Panc1 (cell line): ENCODE measurements around the gene DNAH7. TPM values are rescaled to one million over a fixed set of nuclear protein-coding genes. Genes with fewer than 3 reads are reported as not detected.

Experiments used
- ATAC-seq: fragments of 200-7000 bp; cut with Tn5 transposase; 2 replicates; pipeline ENCODE4 v1.9.1; 2020; ENCODE audit warnings: mild to moderate bottlenecking, moderate library complexity
- BruUV-seq: library from RNA; stranded (reverse); fragments of 400-500 nt; replicated peaks from 2 replicates; lab custom pipeline; 2021; lab: Mats Ljungman, UMichigan
- CTCF ChIA-PET: fragments of 300-600 bp; sonication (Branson Sonifier 250); formaldehyde crosslinking; loops from one replicate; lab custom pipeline; 2022; ENCODE audit warnings: antibody characterized with exemption; lab: Charles Lee
- POLR2A ChIA-PET: fragments of 300-600 bp; sonication (Branson Sonifier 250); formaldehyde crosslinking; loops from one replicate; lab custom pipeline; 2022; ENCODE audit warnings: antibody characterized with exemption; lab: Charles Lee
- DNase-seq: peaks from one replicate; pipeline ENCODE4 v3.0.0-alpha.2; 2010; ENCODE audit warnings: low read depth, low spot score
- H3K27ac ChIP-seq: 2 replicates; pipeline ENCODE4 v1.5.1; 2011; ENCODE audit warnings: mild to moderate bottlenecking, low read length, inconsistent platforms
- H3K27me3 ChIP-seq: fragments of 200-500 bp; sonication (Bioruptor generic); 2 replicates; pipeline ENCODE4 v1.6.0; 2014; ENCODE audit warnings: low read length, inconsistent platforms; ENCODE audit not compliant: control insufficient read depth, insufficient read depth
- H3K36me3 ChIP-seq: fragments of 200-500 bp; sonication (Bioruptor generic); 2 replicates; pipeline ENCODE4 v1.5.1; 2014; ENCODE audit warnings: inconsistent platforms, mild to moderate bottlenecking, low read length, moderate library complexity; ENCODE audit not compliant: control insufficient read depth, insufficient read depth
- H3K4me1 ChIP-seq: 2 replicates; pipeline ENCODE4 v1.5.1; 2011; ENCODE audit warnings: inconsistent platforms, mild to moderate bottlenecking, low read length, moderate library complexity; ENCODE audit not compliant: control insufficient read depth, insufficient read depth
- H3K4me3 ChIP-seq, 2 experiments: 2 replicates each; pipeline ENCODE4 v1.5.1; 2011 to 2012; ENCODE audit warnings: low read depth in 2 of 2, low read length in 2 of 2, mild to moderate bottlenecking in 2 of 2, inconsistent platforms in 1 of 2, moderate library complexity in 1 of 2
- H3K9me3 ChIP-seq: fragments of 200-500 bp; sonication (Bioruptor generic); 2 replicates; pipeline ENCODE4 v1.5.1; 2014; ENCODE audit warnings: low read depth, mild to moderate bottlenecking, inconsistent platforms, low read length, moderate library complexity; ENCODE audit not compliant: control insufficient read depth, insufficient read depth
- POLR2AphosphoS5 ChIP-seq: IDR thresholded peaks from 2 replicates; pipeline ENCODE4 v1.6.1; 2012; ENCODE audit warnings: mild to moderate bottlenecking, low read depth, low read length, moderate library complexity
- SIN3A ChIP-seq: IDR thresholded peaks from 2 replicates; pipeline ENCODE4 v1.6.1; 2012; ENCODE audit warnings: low read depth, mild to moderate bottlenecking, low read length, moderate library complexity, borderline replicate concordance; ENCODE audit not compliant: insufficient read depth
- TCF7L2 ChIP-seq: IDR thresholded peaks from 2 replicates; pipeline ENCODE4 v1.6.1; 2011; ENCODE audit warnings: mild to moderate bottlenecking, low read depth, low read length, inconsistent platforms
- in situ Hi-C: cut with HindIII; loops from 2 replicates; pipeline ENCODE4 v1.10.0; 2016; ENCODE audit warnings: low sequenced_read_pairs, low pct_unique_long_range_greater_than_20kb
- intact Hi-C: fragments of 100-400 bp; cut with micrococcal nuclease; formaldehyde crosslinking; loops from one replicate; pipeline ENCODE4 v1.10.0; 2022; ENCODE audit not compliant: unreplicated experiment
- total RNA-seq: library from RNA; stranded (reverse); gene quantifications from one replicate; pipeline ENCODE4 v1.2.1, GENCODE V29; 2021; ENCODE audit not compliant: unreplicated experiment
- TF ChIP-seq, protein P1 (sequence below), 2 experiments: IDR thresholded peaks; 2 replicates each; pipeline ENCODE4 v1.6.1; 2011 to 2012; ENCODE audit warnings: low read depth in 2 of 2, control low read depth in 1 of 2, low read length in 1 of 2, mild to moderate bottlenecking in 1 of 2, moderate library complexity in 1 of 2; ENCODE audit not compliant: insufficient read depth in 1 of 2
- TF ChIP-seq, protein P2 (sequence below): fragments of 450-650 bp; IDR thresholded peaks from 2 replicates; pipeline ENCODE4 v1.5.1; 2017; ENCODE audit warnings: mild to moderate bottlenecking

DNAH7 gene
- total RNA-seq, 1 experiment from 2014 or later: 0.98 TPM

DNA sequence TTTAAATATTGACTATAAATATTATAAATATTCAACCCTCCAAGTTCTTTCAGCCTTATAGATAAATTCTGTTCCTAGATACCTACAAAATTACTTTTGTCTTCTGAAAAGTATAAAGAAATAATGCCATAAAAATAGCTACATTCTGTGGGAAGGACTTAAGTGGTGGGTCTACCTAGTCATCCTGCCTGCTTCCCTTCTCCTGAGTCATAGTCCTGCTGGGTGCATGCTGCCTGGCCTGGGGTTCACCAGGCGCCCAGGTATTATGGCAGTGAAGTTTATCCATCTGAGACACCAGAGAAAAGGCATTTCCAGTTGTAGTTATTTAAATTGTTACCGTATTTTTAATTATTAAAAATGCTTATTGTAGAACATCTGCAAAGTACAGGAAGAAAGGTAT is 244.2 kb downstream of the DNAH7 start:
- no peak overlapping the region for H3K27ac ChIP-seq
- no peak for DNase-seq

DNA sequence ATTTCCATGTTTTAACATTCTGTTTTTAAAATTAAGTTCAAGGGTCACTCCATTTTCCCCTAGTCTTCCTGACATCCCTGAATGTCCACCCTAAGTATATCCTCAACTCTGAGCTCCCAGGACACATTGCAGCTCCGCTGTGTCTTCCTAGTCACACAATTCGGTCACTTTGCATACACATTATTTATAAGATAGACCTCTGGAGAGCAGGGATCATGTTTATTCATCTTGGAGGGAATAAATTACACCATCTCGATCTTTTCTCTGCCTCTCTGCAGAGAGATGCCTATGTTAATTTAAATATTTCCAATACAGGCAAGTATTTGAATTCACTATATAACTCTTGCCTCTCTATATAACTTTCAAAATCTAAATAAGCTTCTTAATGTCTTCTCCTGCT is 245.4 kb downstream of the DNAH7 start:
- CTCF ChIA-PET: no interaction called here
- ATAC-seq (no peak), DNase-seq (no peak)
- no peaks in the 10 kb centered on the region for H3K9me3 ChIP-seq
- H3K27ac ChIP-seq: no peak overlapping the region
- POLR2A ChIA-PET: no interaction called here
- no TSS peak for BruUV-seq
- H3K4me3 ChIP-seq: no peak overlapping the region
- no peaks in the 10 kb centered on the region for H3K27me3 ChIP-seq
- no peaks in the 10 kb centered on the region for H3K4me1 ChIP-seq
- H3K36me3 ChIP-seq: no peaks in the 10 kb centered on the region
- TF ChIP-seq, protein P1, sequence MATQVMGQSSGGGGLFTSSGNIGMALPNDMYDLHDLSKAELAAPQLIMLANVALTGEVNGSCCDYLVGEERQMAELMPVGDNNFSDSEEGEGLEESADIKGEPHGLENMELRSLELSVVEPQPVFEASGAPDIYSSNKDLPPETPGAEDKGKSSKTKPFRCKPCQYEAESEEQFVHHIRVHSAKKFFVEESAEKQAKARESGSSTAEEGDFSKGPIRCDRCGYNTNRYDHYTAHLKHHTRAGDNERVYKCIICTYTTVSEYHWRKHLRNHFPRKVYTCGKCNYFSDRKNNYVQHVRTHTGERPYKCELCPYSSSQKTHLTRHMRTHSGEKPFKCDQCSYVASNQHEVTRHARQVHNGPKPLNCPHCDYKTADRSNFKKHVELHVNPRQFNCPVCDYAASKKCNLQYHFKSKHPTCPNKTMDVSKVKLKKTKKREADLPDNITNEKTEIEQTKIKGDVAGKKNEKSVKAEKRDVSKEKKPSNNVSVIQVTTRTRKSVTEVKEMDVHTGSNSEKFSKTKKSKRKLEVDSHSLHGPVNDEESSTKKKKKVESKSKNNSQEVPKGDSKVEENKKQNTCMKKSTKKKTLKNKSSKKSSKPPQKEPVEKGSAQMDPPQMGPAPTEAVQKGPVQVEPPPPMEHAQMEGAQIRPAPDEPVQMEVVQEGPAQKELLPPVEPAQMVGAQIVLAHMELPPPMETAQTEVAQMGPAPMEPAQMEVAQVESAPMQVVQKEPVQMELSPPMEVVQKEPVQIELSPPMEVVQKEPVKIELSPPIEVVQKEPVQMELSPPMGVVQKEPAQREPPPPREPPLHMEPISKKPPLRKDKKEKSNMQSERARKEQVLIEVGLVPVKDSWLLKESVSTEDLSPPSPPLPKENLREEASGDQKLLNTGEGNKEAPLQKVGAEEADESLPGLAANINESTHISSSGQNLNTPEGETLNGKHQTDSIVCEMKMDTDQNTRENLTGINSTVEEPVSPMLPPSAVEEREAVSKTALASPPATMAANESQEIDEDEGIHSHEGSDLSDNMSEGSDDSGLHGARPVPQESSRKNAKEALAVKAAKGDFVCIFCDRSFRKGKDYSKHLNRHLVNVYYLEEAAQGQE (IDR thresholded peaks at IDR 0.05; ENCODE audit: insufficient read depth in 1 of 2, low read depth in 2 of 2, low read length in 1 of 2): no peak
- TF ChIP-seq, protein P2, sequence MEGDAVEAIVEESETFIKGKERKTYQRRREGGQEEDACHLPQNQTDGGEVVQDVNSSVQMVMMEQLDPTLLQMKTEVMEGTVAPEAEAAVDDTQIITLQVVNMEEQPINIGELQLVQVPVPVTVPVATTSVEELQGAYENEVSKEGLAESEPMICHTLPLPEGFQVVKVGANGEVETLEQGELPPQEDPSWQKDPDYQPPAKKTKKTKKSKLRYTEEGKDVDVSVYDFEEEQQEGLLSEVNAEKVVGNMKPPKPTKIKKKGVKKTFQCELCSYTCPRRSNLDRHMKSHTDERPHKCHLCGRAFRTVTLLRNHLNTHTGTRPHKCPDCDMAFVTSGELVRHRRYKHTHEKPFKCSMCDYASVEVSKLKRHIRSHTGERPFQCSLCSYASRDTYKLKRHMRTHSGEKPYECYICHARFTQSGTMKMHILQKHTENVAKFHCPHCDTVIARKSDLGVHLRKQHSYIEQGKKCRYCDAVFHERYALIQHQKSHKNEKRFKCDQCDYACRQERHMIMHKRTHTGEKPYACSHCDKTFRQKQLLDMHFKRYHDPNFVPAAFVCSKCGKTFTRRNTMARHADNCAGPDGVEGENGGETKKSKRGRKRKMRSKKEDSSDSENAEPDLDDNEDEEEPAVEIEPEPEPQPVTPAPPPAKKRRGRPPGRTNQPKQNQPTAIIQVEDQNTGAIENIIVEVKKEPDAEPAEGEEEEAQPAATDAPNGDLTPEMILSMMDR: no peak
- TF ChIP-seq SIN3A (no peak), TCF7L2 (no peak), POLR2AphosphoS5 (no peak)
- intact Hi-C loops (no loop called here), in situ Hi-C loops (no loop called here)

More for the DNA sequence above, 244.2 kb downstream of the DNAH7 start:
- Histone ChIP-seq H3K27me3 (no peaks in the 10 kb centered on the region), H3K9me3 (no peaks in the 10 kb centered on the region), H3K36me3 (no peaks in the 10 kb centered on the region), H3K4me1 (no peaks in the 10 kb centered on the region), H3K4me3 (no peak overlapping the region)
- no TSS peak for BruUV-seq
- in situ Hi-C loops (no loop called here), intact Hi-C loops (no loop called here)
- TF ChIP-seq POLR2AphosphoS5 (no peak), SIN3A (no peak), TCF7L2 (no peak)
- TF ChIP-seq, protein P2: no peak
- TF ChIP-seq, protein P1 (IDR thresholded peaks at IDR 0.05; ENCODE audit: insufficient read depth in 1 of 2, low read depth in 2 of 2, low read length in 1 of 2): no peak
- POLR2A ChIA-PET: no interaction called here
- CTCF ChIA-PET: no interaction called here
- ATAC-seq: no peak
